Activated CD8-positive, alpha-beta memory T cell treated with anti-CD3 and anti-CD28 coated beads, Interleukin-2, amount 50 U/mL, for 1 hour (primary cell): Measurements from ENCODE around the gene ERAS.
"Not testable (repeated sequence)": the region's sequence is repeated elsewhere in the genome, so short reads cannot be mapped to it uniquely, and the experiment has no call there.

ENCODE experiments used
- DNase-seq: peaks from one replicate; pipeline ENCODE4 v3.0.0-alpha.2; 2020; ENCODE audit errors: extremely low read depth

The ERAS gene

GRCh38 chrX:48798318-48798717 is 28.0 kb upstream of the ERAS start:
- DNase-seq, result no peak

- no peak for DNase-seq
Observed at GRCh38 chrX:48800574-48801279, 25.6 kb upstream of the ERAS start.

- peak; percentile 86 for DNase-seq
Observed at GRCh38 chrX:48801280-48802088, 24.8 kb upstream of the ERAS start, which contains the start of gene HDAC6. Gene HDAC6 (plus strand): TSS chrX:48802067. CDS start chrX:48802693, 626 bp downstream.

- peak; percentile 11 for DNase-seq
Observed at GRCh38 chrX:48802089-48802904, 24.0 kb upstream of the ERAS start.

DNA sequence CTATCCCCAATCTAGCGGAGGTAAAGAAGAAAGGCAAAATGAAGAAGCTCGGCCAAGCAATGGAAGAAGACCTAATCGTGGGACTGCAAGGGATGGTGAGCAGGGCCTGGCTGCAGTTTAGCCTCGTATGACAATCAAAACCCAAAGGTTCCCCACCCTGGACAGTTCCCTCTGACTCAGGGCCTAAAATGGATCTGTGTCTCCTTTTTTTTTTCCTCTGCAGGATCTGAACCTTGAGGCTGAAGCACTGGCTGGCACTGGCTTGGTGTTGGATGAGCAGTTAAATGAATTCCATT is 23.5 kb upstream of the ERAS start:
- DNase-seq, result no peak

- DNase-seq, result no peak
Observed at GRCh38 chrX:48806081-48806480, 20.2 kb upstream of the ERAS start.

DNA sequence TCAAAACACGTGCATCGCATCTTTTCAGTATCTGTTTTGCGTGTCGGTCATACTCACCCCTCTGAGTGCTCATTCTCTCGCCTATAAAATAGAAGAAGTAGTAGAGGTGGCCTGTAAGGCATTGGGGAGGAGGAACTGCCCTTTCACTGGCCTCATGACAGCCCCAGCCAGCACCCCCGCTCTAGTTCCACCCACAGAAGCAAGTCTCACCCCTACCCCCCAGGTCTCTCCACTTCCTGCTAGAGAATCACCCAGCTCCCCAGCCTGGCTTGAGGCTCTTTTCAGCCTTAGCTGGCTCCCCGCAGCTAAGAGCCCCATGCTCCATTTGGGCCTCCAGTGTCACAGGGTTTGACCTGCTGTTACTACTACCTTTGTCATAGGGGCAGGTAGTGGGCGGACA is 12.7 kb upstream of the ERAS start:
- no peak for DNase-seq

GRCh38 chrX:48814722-48815121 is 11.6 kb upstream of the ERAS start:
- DNase-seq, result no peak

DNA sequence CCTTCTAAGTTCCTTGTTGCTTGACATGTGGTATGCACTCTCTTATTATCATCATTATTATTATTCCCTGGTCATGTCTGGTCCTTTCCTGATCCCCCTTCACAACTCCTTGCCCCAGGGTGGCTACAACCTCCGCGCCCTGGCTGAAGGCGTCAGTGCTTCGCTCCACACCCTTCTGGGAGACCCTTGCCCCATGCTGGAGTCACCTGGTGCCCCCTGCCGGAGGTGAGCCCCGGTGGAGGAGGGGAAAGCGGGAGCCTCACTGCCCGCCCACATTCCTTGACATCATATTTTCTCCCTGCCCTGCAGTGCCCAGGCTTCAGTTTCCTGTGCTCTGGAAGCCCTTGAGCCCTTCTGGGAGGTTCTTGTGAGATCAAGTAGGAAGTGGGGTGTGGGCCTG is 11.0 kb upstream of the ERAS start:
- no peak for DNase-seq

GRCh38 chrX:48816014-48816810 is 10.1 kb upstream of the ERAS start:
- DNase-seq, result no peak

GRCh38 chrX:48818098-48818497 is 8.2 kb upstream of the ERAS start:
- no peak for DNase-seq

DNA sequence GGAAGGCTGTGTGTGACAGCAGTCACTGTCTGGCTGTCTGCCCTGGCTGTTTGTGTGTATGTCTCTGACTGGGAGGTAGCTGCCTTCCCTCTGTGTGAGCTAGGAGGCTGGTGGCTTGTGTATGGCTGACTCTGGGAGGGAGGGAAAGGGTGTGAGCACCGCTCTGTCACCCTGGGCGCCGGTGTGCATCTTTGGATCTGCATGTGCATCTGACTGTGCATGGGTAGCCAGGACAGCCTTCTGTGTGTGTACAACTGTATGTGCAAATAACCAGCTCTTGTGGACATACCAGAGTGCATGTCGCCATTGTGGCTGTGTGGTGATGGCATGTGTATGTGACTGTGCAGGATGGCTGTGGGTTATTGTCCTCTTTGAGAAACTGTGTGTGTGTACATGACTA is 7.4 kb upstream of the ERAS start:
- DNase-seq, result no peak

DNA sequence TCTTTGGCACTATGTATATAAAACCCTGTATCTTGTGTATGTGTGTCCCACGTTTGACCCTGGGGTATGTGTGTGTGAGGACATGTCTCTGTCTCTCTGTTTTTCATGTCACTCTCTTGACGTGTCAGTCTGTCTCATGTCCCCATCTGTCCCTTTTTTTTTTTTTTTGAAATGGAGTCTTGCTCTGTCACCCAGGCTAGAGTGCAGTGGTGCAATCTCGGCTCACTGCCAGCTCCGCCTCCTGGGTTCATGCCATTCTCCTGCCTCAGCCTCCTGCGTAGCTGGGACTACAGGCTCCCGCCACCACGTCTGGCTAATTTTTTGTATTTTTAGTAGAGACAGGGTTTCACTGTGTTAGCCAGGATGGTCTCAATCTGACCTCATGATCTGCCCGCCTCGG is 6.9 kb upstream of the ERAS start:
- not testable (repeated sequence) for DNase-seq

DNA sequence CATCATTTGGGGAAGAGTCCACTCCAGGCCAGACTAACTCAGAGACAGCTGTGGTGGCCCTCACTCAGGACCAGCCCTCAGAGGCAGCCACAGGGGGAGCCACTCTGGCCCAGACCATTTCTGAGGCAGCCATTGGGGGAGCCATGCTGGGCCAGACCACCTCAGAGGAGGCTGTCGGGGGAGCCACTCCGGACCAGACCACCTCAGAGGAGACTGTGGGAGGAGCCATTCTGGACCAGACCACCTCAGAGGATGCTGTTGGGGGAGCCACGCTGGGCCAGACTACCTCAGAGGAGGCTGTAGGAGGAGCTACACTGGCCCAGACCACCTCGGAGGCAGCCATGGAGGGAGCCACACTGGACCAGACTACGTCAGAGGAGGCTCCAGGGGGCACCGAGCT is 3.3 kb upstream of the ERAS start:
- DNase-seq, result no peak

- DNase-seq, result no peak
Observed at GRCh38 chrX:48824066-48824465, 2.2 kb upstream of the ERAS start.

GRCh38 chrX:48826876-48827653 is 752 bp downstream of the ERAS start:
- DNase-seq, result no peak

DNA sequence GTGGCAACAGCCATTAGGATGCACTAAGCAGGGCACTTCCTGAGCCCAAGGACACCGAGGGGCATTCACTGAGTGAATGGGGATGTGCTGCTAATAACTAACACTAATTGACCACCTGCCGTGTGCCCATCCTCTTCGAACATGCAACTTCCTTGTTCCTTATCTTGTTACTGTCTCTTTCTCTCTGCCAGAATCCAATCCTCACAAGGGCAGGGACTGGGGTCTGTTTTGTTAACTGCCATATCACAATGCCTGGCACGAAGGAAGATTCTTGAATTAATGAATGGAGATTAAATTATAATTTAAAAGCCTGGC is 1.3 kb downstream of the ERAS start:
- no peak for DNase-seq

DNA sequence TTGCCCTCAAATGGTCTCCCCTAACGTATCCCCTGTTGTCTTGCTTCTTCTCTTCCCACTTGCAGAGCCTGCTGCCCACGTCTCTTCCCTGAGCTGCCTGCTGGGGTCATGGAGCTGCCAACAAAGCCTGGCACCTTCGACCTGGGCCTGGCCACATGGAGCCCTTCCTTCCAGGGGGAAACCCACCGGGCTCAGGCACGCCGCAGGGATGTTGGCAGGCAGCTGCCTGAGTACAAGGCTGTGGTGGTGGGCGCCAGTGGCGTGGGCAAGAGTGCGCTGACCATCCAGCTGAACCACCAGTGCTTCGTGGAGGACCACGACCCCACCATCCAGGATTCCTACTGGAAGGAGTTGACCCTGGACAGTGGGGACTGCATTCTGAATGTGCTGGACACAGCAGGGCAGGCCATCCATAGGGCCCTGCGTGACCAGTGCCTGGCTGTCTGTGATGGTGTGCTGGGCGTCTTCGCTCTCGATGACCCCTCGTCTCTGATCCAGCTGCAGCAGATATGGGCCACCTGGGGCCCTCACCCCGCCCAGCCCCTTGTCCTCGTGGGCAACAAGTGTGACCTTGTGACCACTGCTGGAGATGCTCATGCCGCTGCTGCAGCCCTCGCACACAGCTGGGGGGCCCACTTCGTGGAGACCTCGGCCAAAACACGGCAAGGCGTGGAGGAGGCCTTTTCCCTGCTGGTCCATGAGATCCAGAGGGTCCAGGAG is 2.9 kb downstream of the ERAS start:
- no peak for DNase-seq

DNA sequence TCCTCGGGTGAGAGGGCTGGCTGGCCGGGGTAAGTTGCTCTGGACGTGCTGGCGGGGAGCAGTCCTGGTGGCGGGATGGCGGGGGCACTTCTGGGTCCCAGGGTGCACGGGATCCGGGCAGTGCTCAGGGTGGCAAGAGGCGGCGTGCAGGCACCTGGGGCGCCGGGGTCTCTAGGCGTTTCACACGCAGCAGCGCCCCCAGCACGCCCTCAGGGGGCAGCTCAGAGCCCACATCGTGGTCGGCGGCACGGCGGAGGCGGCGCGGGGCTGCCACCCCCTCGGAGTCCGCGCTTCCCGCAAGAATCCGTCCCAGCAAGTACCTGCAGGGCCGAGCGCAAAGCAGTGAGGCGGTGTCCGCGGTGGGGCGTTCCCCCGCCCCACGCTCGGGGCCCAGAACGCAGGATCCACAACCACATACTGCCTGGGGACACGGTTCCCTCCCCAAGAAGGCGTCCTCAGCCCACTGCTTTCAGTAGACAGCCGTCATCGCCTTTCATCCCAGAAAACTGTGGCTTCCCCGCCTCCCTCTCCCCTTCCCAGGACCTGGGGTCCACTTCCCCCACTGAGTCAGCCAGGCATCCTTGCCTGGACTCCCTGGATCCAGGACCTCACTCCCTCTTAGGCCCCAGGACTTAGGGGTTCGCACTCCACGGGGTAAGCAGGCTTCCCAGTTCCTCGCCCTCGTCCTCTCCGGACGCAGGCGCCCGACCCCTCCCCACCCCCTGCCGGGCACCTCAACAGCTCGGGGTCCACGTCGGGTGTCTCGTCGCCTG is 5.0 kb downstream of the ERAS start:
- no peak for DNase-seq

DNA sequence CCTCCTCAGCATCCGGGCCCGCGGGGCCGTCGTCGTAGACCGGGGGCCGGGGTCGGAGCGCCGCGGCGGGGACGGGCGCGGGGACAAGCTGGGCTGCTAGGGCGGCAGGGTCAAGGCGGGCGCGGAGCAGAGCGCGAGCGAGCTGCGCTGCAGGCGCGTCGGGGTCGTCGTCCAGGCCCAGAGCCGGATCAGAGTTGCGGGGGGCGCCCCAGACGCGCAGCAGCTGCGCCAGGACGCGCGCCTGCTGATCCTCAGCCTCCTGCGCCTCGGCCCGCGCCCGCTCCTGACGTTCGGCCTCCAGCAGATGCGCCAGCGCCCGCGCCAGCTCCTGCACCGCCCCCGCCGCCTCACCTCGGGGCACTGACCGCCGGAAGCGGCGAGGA is 5.6 kb downstream of the ERAS start:
- DNase-seq, result no peak
